Upper lobe of left lung (tissue), 4 donors: Measurements from ENCODE around the gene CACNA2D2.

Experiments used
- POLR2A ChIP-seq, 4 donors: fragments of 450-650 bp; IDR thresholded peaks; one replicate each; pipeline ENCODE4 v1.5.1; 2016 to 2017; ENCODE audit warnings: antibody characterized with exemption in 4 of 4, mild to moderate bottlenecking in 2 of 4
- POLR2AphosphoS5 ChIP-seq, 2 donors: sonication (generic); formaldehyde crosslinking; IDR thresholded peaks; one replicate each; pipeline ENCODE4 v1.5.1; 2017; ENCODE audit warnings: antibody characterized with exemption in 2 of 2
- TF ChIP-seq, protein P1 (sequence below), 6 experiments: fragments of 450-650 bp in 4 of 6; fragments of 200-600 bp in 2 of 6; sonication (generic) in 2 of 6; IDR thresholded peaks; one replicate each; pipeline ENCODE4 v1.5.1; 2016 to 2019; ENCODE audit warnings: antibody characterized with exemption in 6 of 6

DNA sequence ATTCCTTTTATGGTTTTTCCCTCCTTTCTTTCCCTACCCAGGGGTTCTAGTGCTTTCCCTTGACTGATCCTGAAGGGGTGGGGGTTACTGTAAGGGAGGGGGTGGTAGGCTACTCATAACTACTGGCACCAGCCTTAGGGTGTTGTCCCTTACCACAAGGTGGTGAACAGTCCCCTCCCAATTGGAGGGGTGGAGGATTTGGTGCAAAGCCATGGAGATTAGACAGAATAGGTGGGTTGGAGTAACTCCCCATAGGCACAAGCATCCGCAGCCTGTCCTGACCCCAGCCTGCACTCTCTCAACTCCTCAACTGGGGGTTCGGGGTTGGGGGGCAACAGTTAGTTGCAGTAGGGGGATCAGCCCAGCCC lies 178.3 kb downstream of the CACNA2D2 start:
- TF ChIP-seq POLR2A (IDR thresholded peaks at IDR 0.05), result no peak
- TF ChIP-seq, protein P1, sequence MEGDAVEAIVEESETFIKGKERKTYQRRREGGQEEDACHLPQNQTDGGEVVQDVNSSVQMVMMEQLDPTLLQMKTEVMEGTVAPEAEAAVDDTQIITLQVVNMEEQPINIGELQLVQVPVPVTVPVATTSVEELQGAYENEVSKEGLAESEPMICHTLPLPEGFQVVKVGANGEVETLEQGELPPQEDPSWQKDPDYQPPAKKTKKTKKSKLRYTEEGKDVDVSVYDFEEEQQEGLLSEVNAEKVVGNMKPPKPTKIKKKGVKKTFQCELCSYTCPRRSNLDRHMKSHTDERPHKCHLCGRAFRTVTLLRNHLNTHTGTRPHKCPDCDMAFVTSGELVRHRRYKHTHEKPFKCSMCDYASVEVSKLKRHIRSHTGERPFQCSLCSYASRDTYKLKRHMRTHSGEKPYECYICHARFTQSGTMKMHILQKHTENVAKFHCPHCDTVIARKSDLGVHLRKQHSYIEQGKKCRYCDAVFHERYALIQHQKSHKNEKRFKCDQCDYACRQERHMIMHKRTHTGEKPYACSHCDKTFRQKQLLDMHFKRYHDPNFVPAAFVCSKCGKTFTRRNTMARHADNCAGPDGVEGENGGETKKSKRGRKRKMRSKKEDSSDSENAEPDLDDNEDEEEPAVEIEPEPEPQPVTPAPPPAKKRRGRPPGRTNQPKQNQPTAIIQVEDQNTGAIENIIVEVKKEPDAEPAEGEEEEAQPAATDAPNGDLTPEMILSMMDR (IDR thresholded peaks at IDR 0.05), result no peak
- no peak for TF ChIP-seq POLR2AphosphoS5 (IDR thresholded peaks at IDR 0.05)
